ENCODE results near the gene TMEM183A. TPM values are rescaled to one million over a fixed set of nuclear protein-coding genes. Genes with fewer than 3 reads are reported as not detected.
A peak's percentile ranks its signal among the peaks of the same experiment; 100 is the strongest.

The TMEM183A gene
- total and polyA plus RNA-seq, 9 donors: 42.0 to 72.4 (median 46.6) TPM

GRCh38 chr1:203051841-203052324 is 44.7 kb downstream of the TMEM183A start:
- intact Hi-C loops (cut with DNase I): no loop called here
- no peaks in the 10 kb centered on the region for H3K36me3 ChIP-seq
- peaks cover 7% of the 10 kb centered on the region for H3K4me1 ChIP-seq (ENCODE audit: insufficient read depth)
- DNase-seq: peak in 3 of 5 donors; percentile 39 to 60 (median 43)
- H3K9me3 ChIP-seq: no peaks in the 10 kb centered on the region
- 14 to 40% (median 32%) methylated on average over 18 to 20 of the region's 20 CpGs for WGBS, 3 donors
- H3K4me3 ChIP-seq: no peak overlapping the region
- H3K27ac ChIP-seq: no peak overlapping the region
- H3K27me3 ChIP-seq: no peaks in the 10 kb centered on the region
- TF ChIP-seq EP300 (IDR thresholded peaks at IDR 0.05): no peak
- TF ChIP-seq CTCF (IDR thresholded peaks at IDR 0.05): no peak
- TF ChIP-seq POLR2A (IDR thresholded peaks at IDR 0.05): no peak

GRCh38 chr1:203052601-203053000 is 45.4 kb downstream of the TMEM183A start:
- H3K27ac ChIP-seq: no peak overlapping the region

GRCh38 chr1:203054184-203054583 is 47.0 kb downstream of the TMEM183A start:
- Histone ChIP-seq H3K4me3 (no peak overlapping the region), H3K27me3 (no peaks in the 10 kb centered on the region), H3K27ac (no peak overlapping the region), H3K36me3 (no peaks in the 10 kb centered on the region), H3K4me1 (ENCODE audit: insufficient read depth) (peaks cover 6% of the 10 kb centered on the region), H3K9me3 (no peaks in the 10 kb centered on the region)
- no peak for TF ChIP-seq CTCF (IDR thresholded peaks at IDR 0.05)
- TF ChIP-seq POLR2A (IDR thresholded peaks at IDR 0.05): no peak
- no peak for TF ChIP-seq EP300 (IDR thresholded peaks at IDR 0.05)
- no peak for DNase-seq
- intact Hi-C loops (cut with DNase I): no loop called here
- 68 to 81% (median 80%) methylated on average over 1 of the region's 1 CpG for WGBS, 3 donors

More at GRCh38 chr1:203052601-203053000, 45.4 kb downstream of the TMEM183A start:
- H3K9me3 ChIP-seq: no peaks in the 10 kb centered on the region
- H3K27me3 ChIP-seq: no peaks in the 10 kb centered on the region
- WGBS, 3 donors: 68 to 76% (median 70%) methylated on average over 3 of the region's 3 CpGs
- TF ChIP-seq CTCF (IDR thresholded peaks at IDR 0.05) (no peak), EP300 (IDR thresholded peaks at IDR 0.05) (no peak), POLR2A (IDR thresholded peaks at IDR 0.05) (no peak)
- H3K36me3 ChIP-seq: no peaks in the 10 kb centered on the region
- H3K4me1 ChIP-seq (ENCODE audit: insufficient read depth): peaks cover 6% of the 10 kb centered on the region
- DNase-seq: no peak
- no peak overlapping the region for H3K4me3 ChIP-seq
- intact Hi-C loops (cut with DNase I): no loop called here

- Histone ChIP-seq H3K27ac (no peak overlapping the region), H3K9me3 (no peaks in the 10 kb centered on the region), H3K4me1 (ENCODE audit: insufficient read depth) (peaks cover 6% of the 10 kb centered on the region), H3K27me3 (no peaks in the 10 kb centered on the region), H3K4me3 (no peak overlapping the region), H3K36me3 (no peaks in the 10 kb centered on the region)
- intact Hi-C loops (cut with DNase I): no loop called here
- TF ChIP-seq POLR2A (IDR thresholded peaks at IDR 0.05): no peak
- no peak for TF ChIP-seq EP300 (IDR thresholded peaks at IDR 0.05)
- TF ChIP-seq CTCF (IDR thresholded peaks at IDR 0.05): no peak
- DNase-seq: no peak
- WGBS, 3 donors: 80 to 91% (median 81%) methylated on average over 5 of the region's 5 CpGs
These were observed 47.5 kb downstream of the TMEM183A start for GRCh38 chr1:203054642-203055041.

Measured in ovary (tissue), 9 donors.